Stimulated activated CD4-positive, alpha-beta T cell treated with anti-CD3 and anti-CD28 coated beads, TNF-alpha, amount 100 ng/mL, for 24 hours (primary cell): ENCODE measurements around the gene CAMTA2.
"Not testable (repeated sequence)": the region's sequence is repeated elsewhere in the genome, so short reads cannot be mapped to it uniquely, and the experiment has no call there.

Experiments
- DNase-seq, 3 experiments: peaks; one replicate each; pipeline ENCODE4 v3.0.0-alpha.2; 2020; ENCODE audit warnings: low read depth in 3 of 3

CAMTA2 gene, protein sequence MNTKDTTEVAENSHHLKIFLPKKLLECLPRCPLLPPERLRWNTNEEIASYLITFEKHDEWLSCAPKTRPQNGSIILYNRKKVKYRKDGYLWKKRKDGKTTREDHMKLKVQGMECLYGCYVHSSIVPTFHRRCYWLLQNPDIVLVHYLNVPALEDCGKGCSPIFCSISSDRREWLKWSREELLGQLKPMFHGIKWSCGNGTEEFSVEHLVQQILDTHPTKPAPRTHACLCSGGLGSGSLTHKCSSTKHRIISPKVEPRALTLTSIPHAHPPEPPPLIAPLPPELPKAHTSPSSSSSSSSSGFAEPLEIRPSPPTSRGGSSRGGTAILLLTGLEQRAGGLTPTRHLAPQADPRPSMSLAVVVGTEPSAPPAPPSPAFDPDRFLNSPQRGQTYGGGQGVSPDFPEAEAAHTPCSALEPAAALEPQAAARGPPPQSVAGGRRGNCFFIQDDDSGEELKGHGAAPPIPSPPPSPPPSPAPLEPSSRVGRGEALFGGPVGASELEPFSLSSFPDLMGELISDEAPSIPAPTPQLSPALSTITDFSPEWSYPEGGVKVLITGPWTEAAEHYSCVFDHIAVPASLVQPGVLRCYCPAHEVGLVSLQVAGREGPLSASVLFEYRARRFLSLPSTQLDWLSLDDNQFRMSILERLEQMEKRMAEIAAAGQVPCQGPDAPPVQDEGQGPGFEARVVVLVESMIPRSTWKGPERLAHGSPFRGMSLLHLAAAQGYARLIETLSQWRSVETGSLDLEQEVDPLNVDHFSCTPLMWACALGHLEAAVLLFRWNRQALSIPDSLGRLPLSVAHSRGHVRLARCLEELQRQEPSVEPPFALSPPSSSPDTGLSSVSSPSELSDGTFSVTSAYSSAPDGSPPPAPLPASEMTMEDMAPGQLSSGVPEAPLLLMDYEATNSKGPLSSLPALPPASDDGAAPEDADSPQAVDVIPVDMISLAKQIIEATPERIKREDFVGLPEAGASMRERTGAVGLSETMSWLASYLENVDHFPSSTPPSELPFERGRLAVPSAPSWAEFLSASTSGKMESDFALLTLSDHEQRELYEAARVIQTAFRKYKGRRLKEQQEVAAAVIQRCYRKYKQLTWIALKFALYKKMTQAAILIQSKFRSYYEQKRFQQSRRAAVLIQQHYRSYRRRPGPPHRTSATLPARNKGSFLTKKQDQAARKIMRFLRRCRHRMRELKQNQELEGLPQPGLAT

DNA sequence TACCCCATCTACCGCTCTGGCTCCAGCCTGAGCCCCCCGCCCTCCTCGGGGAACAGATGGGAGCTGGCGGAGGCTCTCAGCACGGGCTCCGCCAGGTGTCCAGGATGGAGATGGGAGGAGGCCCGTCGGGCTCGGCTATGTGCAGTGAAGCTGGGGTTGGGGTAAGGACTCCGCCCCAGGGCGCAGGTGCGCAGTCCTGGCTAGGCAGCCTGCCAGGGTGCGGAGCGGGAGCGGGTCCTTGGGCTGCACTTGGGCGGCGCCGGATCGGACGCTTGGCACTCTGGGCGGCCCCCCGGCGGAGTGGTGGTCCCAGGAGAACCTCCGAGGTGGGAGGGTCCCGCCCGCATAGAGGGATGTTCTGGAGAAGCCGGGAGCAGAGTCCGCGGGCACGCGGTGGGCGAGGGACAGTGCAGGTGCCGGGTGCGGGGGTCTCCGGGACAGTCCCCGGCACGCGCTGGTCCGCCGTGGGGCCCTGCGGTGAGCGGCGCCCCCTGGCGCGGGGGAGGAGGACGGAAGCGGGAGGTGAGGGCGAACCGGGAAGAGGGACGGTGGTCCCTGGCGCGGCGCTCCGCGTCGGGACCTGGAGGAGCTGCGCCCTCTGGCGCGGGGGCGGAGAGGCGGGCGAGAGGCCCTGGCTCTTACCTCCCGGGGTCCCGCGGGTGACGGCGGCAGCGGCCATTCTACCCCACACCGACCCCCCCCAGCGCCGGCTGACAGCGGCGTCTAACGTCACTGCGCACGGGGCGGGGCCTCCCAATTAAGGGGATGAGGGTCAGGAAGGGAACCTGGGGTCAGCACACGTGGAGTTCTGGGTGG is at the start of gene CAMTA2:
TSS of gene CAMTA2 (minus strand) at position 725 of the 816 bp plus-strand sequence. CDS start 1,453 bp downstream, outside the sequence.
- DNase-seq, result peak; percentile 74 to 89 (median 84)

DNA sequence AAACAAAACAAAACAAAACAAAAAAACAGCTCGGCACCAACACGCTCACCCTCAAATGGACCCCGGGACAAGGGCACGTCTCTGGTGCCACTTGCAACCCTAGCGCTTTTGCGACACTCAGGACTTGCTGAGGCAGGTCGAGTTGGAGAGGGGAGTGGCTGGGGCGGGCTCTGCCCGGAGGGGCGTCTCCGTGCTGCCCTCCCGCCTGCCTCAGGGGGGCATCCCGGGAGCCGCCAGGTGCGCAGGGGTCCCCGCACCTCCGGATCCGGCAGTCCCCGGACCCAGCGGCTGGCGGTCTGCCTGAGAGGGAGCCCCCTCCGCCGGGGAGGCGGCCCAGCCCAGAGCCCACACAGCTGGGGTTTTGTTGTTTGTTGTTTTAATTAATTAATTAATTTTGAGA is 47.8 kb upstream of the CAMTA2 start, which contains the start of gene SLC52A1:
TSS of gene SLC52A1 (minus strand) at position 112 of the 400 bp plus-strand sequence. CDS start 820 bp downstream, outside the sequence.
- DNase-seq, result no peak

DNA sequence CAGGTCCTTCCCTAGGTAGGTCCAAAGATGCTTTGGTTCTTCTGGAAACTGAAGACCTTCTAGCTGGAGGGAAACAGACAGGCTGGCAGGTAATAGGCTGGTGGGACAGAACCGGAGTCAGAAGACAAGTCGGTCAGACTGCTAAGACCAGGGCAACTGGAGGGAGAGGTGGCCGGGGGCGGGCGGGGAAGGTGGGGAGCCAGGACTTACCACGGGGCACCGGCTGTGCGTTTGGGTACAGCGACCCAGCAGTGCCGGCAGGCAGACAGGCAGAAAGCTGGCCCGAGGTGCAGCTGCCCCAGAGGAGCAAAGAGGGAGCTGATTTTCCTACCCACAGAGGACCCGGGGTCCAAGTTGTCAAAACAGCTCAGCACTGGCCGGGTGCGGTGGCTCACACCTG is 47.2 kb upstream of the CAMTA2 start:
- no peak for DNase-seq

DNA sequence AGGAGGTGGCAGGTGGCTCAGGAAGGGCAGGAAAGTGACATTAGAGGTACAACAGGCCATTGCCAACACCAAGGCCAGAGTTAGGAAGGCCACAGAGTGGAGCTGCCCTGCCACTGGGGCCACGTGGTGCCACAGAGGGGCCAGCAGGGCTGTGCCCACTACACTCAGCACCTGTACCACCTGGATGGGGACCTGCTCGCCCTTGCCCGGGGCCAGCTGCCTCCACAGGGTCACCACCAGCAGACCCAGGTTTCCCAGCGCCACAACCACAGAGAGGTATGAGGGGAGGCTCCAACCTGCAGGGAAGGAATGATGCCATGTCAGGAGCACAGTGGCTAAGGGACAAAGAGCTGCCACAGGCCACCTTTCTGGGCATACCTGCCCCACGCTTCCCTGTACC is 46.6 kb upstream of the CAMTA2 start:
- no peak for DNase-seq

DNA sequence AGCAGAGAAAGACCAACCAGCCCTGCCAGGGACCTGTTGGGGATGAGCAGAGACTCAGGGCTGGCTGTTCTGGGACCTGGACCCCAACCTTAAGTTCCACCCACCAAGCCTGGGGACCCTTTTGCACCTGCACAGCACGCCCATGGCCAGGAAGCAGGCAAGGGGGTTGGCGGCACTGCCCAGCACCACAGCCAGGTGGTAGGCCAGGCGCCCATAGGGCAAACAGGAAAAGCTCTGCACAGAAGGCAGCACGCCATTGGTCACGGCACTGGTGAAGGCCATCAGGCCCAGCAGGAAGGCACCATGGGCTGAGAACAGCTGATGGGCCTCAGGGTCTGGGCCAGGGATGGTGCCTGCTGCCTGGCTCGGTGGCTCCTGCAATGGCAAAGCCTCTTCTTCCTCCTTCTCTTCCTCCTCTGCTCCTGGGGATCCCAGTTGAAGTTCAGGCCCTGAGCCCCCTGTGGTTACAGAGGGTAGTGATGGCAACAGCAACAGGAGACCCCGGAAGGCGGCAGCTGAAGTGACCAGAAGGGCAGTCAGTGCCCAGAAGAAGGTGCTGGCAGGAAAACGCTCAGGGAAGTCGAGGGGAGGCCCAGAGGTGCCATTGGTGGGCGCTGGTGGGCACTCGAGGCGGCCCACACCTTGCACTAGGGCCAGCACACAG is 46.0 kb upstream of the CAMTA2 start:
- DNase-seq, result no peak

DNA sequence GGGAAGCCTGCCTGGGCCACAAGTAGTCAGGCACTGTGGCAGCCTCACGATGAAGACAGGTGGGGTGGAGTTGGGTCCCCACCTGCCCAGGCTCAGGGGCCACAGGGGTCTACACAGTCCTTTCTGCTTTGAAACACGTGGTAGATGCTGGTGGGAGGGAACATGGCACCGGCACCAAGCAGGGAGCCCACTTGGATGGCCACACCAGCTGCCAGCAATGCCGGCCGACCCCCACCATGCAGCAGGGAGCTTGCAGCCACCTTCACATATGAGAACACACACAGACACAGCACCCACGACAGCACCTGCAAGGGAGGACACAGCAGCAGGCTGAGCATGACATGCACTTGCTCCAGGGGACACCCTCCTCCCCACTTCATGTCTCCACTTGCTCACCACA is 45.4 kb upstream of the CAMTA2 start:
- DNase-seq, result no peak

DNA sequence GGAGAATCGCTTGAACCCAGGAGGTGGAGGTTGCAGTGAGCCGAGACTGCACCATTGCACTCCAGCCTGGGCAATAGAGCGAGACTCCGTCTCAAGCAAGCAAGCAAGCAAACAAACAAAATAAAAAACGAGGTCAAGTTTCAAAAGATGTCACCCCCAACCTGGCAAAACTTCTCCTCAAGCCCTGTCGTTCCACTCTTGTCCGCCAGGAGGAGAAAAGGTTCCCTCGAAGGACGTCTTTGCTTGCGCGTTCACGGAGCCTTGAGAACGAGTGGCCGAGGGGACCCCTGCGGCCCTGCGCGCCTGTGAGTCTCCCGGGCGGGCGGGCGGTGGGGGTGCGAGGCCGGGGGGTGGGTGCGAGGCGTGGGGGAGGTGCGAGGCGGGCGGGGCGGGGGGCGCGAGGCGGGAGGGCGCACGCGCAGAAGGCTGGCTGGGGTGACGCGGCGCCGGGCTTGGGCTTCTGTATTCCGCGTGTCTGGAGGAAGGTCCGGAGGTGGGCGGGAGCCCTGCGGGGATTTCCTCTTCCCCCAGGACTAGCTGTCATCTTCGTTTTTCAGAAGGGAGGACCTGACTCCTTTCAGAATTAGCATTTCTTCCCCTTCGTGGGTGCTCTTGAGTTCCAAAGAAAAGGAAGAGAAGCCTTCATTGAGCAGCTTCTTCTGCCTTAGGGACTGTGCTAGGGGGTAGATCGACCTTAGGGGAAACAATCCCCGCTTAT is 44.0 kb upstream of the CAMTA2 start:
- DNase-seq, result peak; percentile 74 to 87 (median 74)

DNA sequence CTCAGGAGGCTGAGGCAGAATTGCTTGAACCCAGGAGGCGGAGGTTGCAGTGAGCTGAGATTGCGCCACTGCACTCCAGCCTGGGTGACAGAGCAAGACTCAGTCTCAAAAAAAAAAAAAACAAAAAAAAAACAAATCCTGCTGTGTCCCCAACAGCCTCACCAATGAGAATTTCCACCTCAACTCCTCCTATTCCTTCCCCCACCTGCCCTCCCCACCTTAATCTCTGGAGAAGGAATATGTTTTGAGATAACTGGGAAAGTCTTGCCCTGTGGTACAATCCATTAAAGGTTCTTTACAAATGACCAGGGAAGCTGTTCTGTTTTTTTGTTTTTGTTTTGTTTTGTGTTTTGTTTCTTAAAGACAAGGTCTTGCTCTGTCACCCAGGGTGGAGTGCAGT is 42.7 kb upstream of the CAMTA2 start:
- DNase-seq, result not testable (repeated sequence)

DNA sequence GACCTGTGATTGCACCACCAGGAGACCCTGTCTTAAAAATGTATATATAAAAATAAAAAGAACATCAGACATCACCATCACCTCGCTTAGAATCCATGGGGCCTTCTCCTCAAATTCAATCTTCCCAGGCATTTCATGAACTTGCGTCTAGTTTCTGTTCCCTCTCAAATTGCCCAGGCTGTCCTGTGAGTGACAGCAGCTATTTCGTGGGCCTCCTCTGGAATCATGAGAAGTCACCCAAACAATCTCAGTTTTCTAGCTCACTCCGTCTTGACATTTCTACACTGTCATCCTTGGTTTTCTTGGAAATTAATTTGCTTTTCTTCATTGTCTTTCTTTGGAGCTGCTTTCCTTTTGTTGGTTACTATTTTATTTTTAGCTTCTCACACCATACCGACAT is 40.4 kb upstream of the CAMTA2 start:
- DNase-seq, result no peak

DNA sequence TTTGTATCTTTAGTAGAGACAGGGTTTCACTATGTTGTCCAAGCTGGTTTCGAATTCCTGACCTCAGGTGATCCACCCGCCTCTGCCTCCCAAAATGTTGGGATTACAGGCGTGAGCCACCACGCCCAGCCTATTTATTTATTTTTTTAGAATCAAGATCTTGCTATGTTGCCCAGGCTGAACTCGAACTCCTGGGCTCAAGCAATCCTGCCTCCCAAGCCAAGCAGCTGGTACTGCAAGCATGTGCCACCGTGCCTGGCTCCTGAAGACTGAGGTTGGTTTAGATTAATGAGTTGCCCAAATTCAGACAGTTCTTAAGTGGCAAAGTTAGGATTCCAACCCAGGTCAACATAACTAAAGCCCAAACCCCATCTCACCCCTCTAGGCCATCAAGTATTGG is 39.8 kb upstream of the CAMTA2 start:
- DNase-seq, result no peak

DNA sequence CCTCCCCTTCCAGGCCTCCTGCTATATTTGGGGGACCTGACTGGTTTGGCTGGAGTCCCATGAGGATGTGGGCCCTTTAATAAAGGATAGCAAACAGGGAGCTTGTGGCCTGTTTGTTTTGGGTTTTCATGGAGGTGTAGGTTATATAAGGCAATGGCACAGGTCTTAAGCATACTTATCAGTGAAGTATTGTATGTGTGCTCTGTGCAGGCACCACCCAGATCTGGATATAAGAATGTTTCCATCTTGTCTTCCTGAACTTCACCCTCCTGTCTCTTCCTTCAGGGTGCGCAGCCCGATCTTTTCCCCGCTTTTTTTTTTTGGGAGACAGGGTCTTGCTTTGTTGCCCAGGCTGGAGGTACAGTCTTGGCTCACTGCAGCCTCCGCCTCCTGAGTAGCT is 37.1 kb upstream of the CAMTA2 start:
- no peak for DNase-seq

DNA sequence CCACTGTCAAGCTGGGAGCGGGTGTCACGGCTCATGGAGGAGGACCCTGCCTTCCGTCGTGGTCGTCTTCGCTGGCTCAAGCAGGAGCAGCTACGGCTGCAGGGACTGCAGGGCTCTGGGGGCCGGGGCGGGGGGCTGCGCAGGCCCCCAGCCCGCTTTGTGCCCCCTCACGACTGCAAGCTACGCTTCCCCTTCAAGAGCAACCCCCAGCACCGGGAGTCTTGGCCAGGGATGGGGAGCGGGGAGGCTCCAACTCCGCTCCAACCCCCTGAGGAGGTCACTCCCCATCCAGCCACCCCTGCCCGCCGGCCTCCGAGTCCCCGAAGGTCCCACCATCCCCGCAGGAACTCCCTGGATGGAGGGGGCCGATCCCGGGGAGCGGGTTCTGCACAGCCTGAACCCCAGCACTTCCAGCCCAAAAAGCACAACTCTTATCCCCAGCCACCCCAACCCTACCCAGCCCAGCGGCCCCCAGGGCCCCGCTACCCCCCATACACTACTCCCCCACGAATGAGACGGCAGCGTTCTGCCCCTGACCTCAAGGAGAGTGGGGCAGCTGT is 36.2 kb upstream of the CAMTA2 start:
- DNase-seq, result no peak

DNA sequence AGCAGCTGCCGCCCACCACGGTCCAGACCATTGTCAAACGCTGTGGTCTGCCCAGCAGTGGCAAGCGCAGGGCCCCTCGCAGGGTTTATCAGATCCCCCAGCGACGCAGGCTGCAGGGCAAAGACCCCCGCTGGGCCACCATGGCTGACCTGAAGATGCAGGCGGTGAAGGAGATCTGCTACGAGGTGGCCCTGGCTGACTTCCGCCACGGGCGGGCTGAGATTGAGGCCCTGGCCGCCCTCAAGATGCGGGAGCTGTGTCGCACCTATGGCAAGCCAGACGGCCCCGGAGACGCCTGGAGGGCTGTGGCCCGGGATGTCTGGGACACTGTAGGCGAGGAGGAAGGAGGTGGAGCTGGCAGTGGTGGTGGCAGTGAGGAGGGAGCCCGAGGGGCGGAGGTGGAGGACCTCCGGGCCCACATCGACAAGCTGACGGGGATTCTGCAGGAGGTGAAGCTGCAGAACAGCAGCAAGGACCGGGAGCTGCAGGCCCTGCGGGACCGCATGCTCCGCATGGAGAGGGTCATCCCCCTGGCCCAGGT is 34.8 kb upstream of the CAMTA2 start:
- no peak for DNase-seq

DNA sequence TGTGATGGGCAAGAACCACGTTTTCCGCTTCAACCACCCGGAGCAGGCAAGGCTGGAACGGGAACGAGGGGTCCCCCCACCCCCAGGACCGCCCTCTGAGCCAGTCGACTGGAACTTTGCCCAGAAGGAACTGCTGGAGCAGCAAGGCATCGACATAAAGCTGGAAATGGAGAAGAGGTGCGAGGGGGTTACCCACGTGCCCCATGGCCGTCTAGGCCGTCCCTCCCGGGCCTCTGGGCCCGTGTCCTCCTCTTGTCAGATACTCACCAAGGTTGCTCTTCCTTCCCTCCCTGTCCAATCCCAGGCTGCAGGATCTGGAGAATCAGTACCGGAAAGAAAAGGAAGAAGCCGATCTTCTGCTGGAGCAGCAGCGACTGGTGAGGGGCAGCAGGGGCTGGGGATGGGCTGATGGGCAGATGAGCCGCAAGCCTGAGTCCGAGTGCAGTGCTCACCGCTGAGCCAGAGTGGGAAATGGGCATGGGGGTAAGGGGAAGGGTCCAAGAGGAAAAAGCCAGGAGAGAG is 33.1 kb upstream of the CAMTA2 start:
- DNase-seq, result no peak

DNA sequence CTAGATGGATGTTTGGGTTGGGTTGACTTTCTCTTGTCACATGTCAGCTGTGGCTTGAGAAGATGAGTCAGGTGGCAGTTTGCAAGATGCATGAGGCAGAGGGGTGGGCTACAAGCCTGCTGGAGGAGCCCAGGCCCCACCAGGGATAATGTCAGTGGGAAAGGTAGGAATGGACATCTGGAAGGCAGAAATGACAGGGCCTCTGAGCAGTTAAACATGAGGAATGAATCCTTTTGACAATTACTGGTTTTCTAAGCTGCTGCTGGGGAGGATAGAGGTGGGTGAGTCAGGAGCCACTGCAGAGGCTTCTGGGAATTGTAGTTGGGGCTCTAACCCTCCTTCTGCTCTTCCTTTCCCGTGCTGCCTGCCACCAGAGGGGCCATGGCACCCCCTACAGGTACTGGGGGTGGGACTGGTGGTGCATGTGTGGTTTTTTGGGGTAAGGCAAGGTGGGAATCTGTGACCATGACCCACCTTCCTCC is 32.0 kb upstream of the CAMTA2 start:
- DNase-seq, result peak in 1 of 3 experiments; percentile 32

DNA sequence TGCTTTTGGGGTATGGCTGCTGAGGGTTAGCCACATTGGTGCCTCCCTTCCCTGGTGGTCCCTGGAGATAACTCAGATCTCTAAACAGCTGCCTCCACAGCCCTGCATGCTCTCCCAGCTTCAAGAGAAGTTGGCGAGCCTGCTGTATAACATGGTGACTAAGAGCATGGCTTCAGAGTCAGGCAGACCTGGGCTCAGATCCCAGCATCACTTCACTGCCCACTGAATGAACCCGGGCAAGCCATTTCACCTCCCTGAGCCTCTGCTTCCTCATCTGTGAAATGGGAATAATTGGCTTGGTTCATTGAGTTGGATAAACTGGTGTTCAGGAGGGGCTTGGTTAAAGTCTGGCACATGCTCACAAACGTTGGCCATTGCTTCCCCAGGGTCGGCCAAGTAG is 26.9 kb upstream of the CAMTA2 start:
- DNase-seq, result no peak

DNA sequence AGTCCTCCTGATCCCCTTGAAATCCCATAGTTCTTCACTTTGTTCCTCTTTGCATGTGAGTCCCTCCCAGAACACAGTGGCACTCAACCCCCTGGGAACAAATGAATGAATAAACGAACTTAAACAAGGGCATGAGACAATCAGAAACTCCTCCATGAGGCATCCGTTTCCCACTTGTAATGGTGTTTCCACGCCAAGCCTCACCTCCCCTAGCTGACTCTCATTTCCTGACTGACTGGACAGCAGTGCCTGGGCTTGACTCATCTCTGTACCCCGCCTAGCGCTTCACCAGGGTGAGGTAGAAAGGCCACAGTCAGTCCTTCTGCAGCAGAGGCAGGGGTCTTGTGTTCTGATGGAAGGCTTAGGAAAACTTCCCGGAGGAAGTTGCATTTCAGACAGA is 24.5 kb upstream of the CAMTA2 start:
- peak in 1 of 3 experiments; percentile 22 for DNase-seq

DNA sequence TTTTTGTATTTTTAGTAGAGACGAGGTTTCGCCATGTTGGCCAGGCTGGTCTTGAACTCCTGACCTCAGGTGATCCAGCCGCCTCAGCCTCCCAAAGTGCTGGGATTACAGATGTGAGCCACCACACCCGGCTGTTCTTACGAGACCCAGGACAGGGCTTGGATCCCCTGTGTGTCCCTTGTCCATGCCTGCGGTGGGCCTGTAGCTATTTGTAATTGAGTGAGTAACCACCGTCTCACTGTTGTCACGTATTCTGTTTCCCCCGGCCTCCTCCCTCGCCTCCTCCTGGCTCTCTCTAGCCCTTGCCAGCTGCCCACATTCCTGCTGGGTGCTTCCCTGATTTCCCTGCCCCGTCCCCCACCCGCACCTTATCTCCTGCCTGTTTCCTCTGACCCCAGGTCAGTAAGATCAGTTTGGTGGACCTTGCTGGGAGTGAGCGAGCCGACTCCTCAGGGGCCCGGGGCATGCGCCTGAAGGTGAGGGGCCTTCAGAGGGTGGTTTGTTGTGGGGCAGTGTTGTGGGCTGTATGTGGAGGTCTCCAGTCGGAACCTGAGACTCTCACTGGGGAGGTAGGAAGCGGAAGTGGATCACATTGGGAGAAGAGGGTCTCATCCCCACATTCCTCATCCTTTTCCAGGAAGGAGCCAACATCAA is 15.9 kb upstream of the CAMTA2 start:
- DNase-seq, result no peak
